H9 (cell line): ENCODE data around the gene AMN. TPM values are rescaled to one million over a fixed set of nuclear protein-coding genes. Genes with fewer than 3 reads are reported as not detected.

Experiments
- DNase-seq: peaks from one replicate; pipeline ENCODE4 v3.0.0-alpha.2; 2017
- H2AFZ ChIP-seq: one replicate; pipeline ENCODE4 v1.6.1; 2013; ENCODE audit warnings: mild to moderate bottlenecking, low read length, control low read depth, moderate library complexity
- H2AK5ac ChIP-seq: 2 replicates; pipeline ENCODE4 v1.6.1; 2013; ENCODE audit warnings: low read length, control low read depth, mixed read lengths; ENCODE audit not compliant: insufficient read length
- H2BK120ac ChIP-seq: one replicate; pipeline ENCODE4 v1.6.1; 2013; ENCODE audit warnings: low read depth, mild to moderate bottlenecking, low read length, control low read depth, inconsistent platforms; ENCODE audit not compliant: poor library complexity, severe bottlenecking
- H2BK12ac ChIP-seq: 2 replicates; pipeline ENCODE4 v1.6.1; 2013; ENCODE audit warnings: low read length, control low read depth, mixed read lengths, low read depth; ENCODE audit not compliant: insufficient read length
- H2BK15ac ChIP-seq: 2 replicates; pipeline ENCODE4 v1.6.1; 2013; ENCODE audit warnings: low read depth, low read length, control low read depth
- H2BK20ac ChIP-seq: one replicate; pipeline ENCODE4 v1.6.1; 2013; ENCODE audit warnings: low read depth, mild to moderate bottlenecking, low read length, control low read depth, inconsistent platforms; ENCODE audit not compliant: poor library complexity, severe bottlenecking
- H2BK5ac ChIP-seq: 2 replicates; pipeline ENCODE4 v1.6.1; 2013; ENCODE audit warnings: low read length, control low read depth, mixed read lengths; ENCODE audit not compliant: insufficient read length
- H3K14ac ChIP-seq: 2 replicates; pipeline ENCODE4 v1.6.1; 2013; ENCODE audit warnings: low read length, control low read depth; ENCODE audit not compliant: insufficient read depth
- H3K18ac ChIP-seq: 2 replicates; pipeline ENCODE4 v1.6.1; 2013; ENCODE audit warnings: low read depth, mild to moderate bottlenecking, mixed read lengths, low read length, control low read depth; ENCODE audit not compliant: insufficient read length
- H3K23ac ChIP-seq: 2 replicates; pipeline ENCODE4 v1.6.1; 2013; ENCODE audit warnings: low read length, control low read depth, mixed read lengths, low read depth; ENCODE audit not compliant: insufficient read length
- H3K23me2 ChIP-seq: 2 replicates; pipeline ENCODE4 v1.6.1; 2013; ENCODE audit warnings: low read depth, mild to moderate bottlenecking, mixed read lengths, low read length, control low read depth; ENCODE audit not compliant: insufficient read length, poor library complexity, severe bottlenecking
- H3K27ac ChIP-seq: 2 replicates; pipeline ENCODE4 v1.5.1; 2013; ENCODE audit warnings: low read length, control low read depth, mixed read lengths, low read depth; ENCODE audit not compliant: insufficient read length
- H3K27me3 ChIP-seq: 2 replicates; pipeline ENCODE4 v1.6.1; 2013; ENCODE audit warnings: low read length, control low read depth, inconsistent platforms; ENCODE audit not compliant: insufficient read depth
- H3K4ac ChIP-seq: 2 replicates; pipeline ENCODE4 v1.6.1; 2013; ENCODE audit warnings: low read depth, mild to moderate bottlenecking, control low read depth, inconsistent platforms, low read length, moderate library complexity
- H3K4me1 ChIP-seq: 2 replicates; pipeline ENCODE4 v1.6.1; 2013; ENCODE audit warnings: low read length, control low read depth, inconsistent platforms; ENCODE audit not compliant: insufficient read depth
- H3K4me2 ChIP-seq: 2 replicates; pipeline ENCODE4 v1.6.1; 2013; ENCODE audit warnings: low read length, control low read depth, mixed read lengths; ENCODE audit not compliant: insufficient read length, insufficient read depth
- H3K56ac ChIP-seq: 2 replicates; pipeline ENCODE4 v1.6.1; 2013; ENCODE audit warnings: low read depth, mild to moderate bottlenecking, mixed read lengths, low read length, control low read depth; ENCODE audit not compliant: insufficient read length
- H3K79me1 ChIP-seq: 2 replicates; pipeline ENCODE4 v1.6.1; 2013; ENCODE audit warnings: low read depth, mild to moderate bottlenecking, moderate library complexity, low read length, control low read depth, inconsistent platforms; ENCODE audit not compliant: insufficient read depth, poor library complexity, severe bottlenecking
- H3K79me2 ChIP-seq: 2 replicates; pipeline ENCODE4 v1.6.1; 2013; ENCODE audit warnings: low read length, control low read depth, inconsistent platforms; ENCODE audit not compliant: insufficient read depth
- H3K9ac ChIP-seq: 2 replicates; pipeline ENCODE4 v1.6.1; 2013; ENCODE audit warnings: low read length, control low read depth, mixed read lengths; ENCODE audit not compliant: insufficient read length; ENCODE audit errors: extremely low read depth
- H3K9me3 ChIP-seq: one replicate; pipeline ENCODE4 v1.6.1; 2013; ENCODE audit warnings: low read depth, low read length, inconsistent platforms; ENCODE audit not compliant: control insufficient read depth
- H3T11ph ChIP-seq: one replicate; pipeline ENCODE4 v1.6.1; 2013; ENCODE audit warnings: mild to moderate bottlenecking, low read length, control low read depth, inconsistent platforms
- H4K20me1 ChIP-seq: one replicate; pipeline ENCODE4 v1.6.1; 2013; ENCODE audit not compliant: control insufficient read depth, insufficient read length, insufficient read depth
- H4K5ac ChIP-seq: 2 replicates; pipeline ENCODE4 v1.6.1; 2013; ENCODE audit warnings: low read depth, mild to moderate bottlenecking, mixed read lengths, low read length, control low read depth; ENCODE audit not compliant: insufficient read length
- H4K8ac ChIP-seq: replicated peaks from 2 replicates; pipeline ENCODE4 v1.6.1; 2013; ENCODE audit warnings: low read length, control low read depth, mixed read lengths, low read depth; ENCODE audit not compliant: insufficient read length
- H4K91ac ChIP-seq: 2 replicates; pipeline ENCODE4 v1.6.1; 2013; ENCODE audit warnings: low read depth, mild to moderate bottlenecking, moderate library complexity, mixed read lengths, low read length, control low read depth; ENCODE audit not compliant: insufficient read length
- H3K27ac Mint-ChIP-seq, 3 experiments: 2 replicates in 2 of 3; 3 replicates in 1 of 3; pipeline ENCODE4 v1.8.0; 2020 to 2021; ENCODE audit warnings: mixed read lengths in 3 of 3, mild to moderate bottlenecking in 1 of 3, moderate library complexity in 1 of 3
- H3K27me3 Mint-ChIP-seq: 2 replicates; pipeline ENCODE4 v1.8.0; 2021; ENCODE audit warnings: low read depth, mild to moderate bottlenecking, moderate library complexity, mixed read lengths
- H3K36me3 Mint-ChIP-seq, 3 experiments: 2 replicates in 2 of 3; 3 replicates in 1 of 3; pipeline ENCODE4 v1.8.0; 2020 to 2021; ENCODE audit warnings: low read depth in 3 of 3, mixed read lengths in 3 of 3; ENCODE audit not compliant: insufficient read depth in 1 of 3
- H3K4me1 Mint-ChIP-seq, 2 experiments: 2 replicates each; pipeline ENCODE4 v1.8.0; 2020; ENCODE audit warnings: mixed read lengths in 2 of 2
- H3K4me3 Mint-ChIP-seq, 2 experiments: 2 replicates in 1 of 2; 3 replicates in 1 of 2; pipeline ENCODE4 v1.8.0; 2020 to 2021; ENCODE audit warnings: mild to moderate bottlenecking in 2 of 2, mixed read lengths in 2 of 2, moderate library complexity in 1 of 2
- H3K9me3 Mint-ChIP-seq, 2 experiments: 2 replicates in 1 of 2; 3 replicates in 1 of 2; pipeline ENCODE4 v1.8.0; 2020; ENCODE audit warnings: mild to moderate bottlenecking in 2 of 2, mixed read lengths in 2 of 2, moderate library complexity in 1 of 2
- CTCF ChIP-seq: fragments of 200-600 bp; sonication (generic); conservative IDR thresholded peaks from 3 replicates; pipeline ENCODE4 v1.8.0; 2021; ENCODE audit warnings: antibody characterized with exemption, mild to moderate bottlenecking
- WGBS: extraction: QIAGEN DNeasy Blood & Tissue Kit; methylation state at CpG from one replicate; pipeline ENCODE4 v1.1.7; 2013; ENCODE audit warnings: missing lambda C conversion rate, low lambda C conversion rate, mixed read lengths; ENCODE audit not compliant: insufficient read length; ENCODE audit errors: extremely low coverage; 5-methylcytosine and 5-hydroxymethylcytosine counted together
- total RNA-seq: library from RNA; stranded (reverse); gene quantifications from 2 replicates; pipeline ENCODE4 v1.2.1, GENCODE V29; 2021

Gene AMN
- total RNA-seq, 1 experiment from 2014 or later, result 1.9 TPM

GRCh38 chr14:102933618-102934231 lies 11.3 kb downstream of the AMN start:
- Histone ChIP-seq H2BK120ac (no peak overlapping the region), H3K14ac (no peak overlapping the region), H2AFZ (no peak overlapping the region), H3K79me1 (no peaks in the 10 kb centered on the region), H3K4me1 (no peaks in the 10 kb centered on the region), H3K4ac (no peak overlapping the region), H4K5ac (no peak overlapping the region), H4K91ac (no peak overlapping the region), H3K18ac (no peak overlapping the region), H3T11ph (no peak overlapping the region), H4K20me1 (no peaks in the 10 kb centered on the region), H3K23ac (no peak overlapping the region), H3K79me2 (no peaks in the 10 kb centered on the region), H2AK5ac (no peak overlapping the region), H2BK5ac (no peak overlapping the region), H3K27me3 (peaks cover 12% of the 10 kb centered on the region), H3K9me3 (no peaks in the 10 kb centered on the region), H3K27ac (no peak overlapping the region), H2BK20ac (no peak overlapping the region), H3K9ac (no peak overlapping the region), H3K56ac (no peak overlapping the region), H3K4me2 (no peak overlapping the region), H3K23me2 (peaks cover 13% of the 10 kb centered on the region), H2BK15ac (no peak overlapping the region), H4K8ac (no peak overlapping the region), H2BK12ac (no peak overlapping the region)
- H3K9me3 Mint-ChIP-seq, result no peaks in the 10 kb centered on the region
- no peak for TF ChIP-seq CTCF
- peaks cover 0 to 2% of the 10 kb centered on the region in 2 experiments; a peak in 1 of 4 replicates for H3K4me1 Mint-ChIP-seq
- no peak overlapping the region for H3K27ac Mint-ChIP-seq
- H3K27me3 Mint-ChIP-seq, result peaks cover 20% of the 10 kb centered on the region
- H3K4me3 Mint-ChIP-seq, result no peak overlapping the region
- DNase-seq, result no peak
- peaks cover 7 to 54% (median 25%) of the 10 kb centered on the region in 3 experiments; a peak in 6 of 7 replicates for H3K36me3 Mint-ChIP-seq
- no CpG with 5 or more reads among the region's 20 CpGs for WGBS
